Lung (tissue), 12 donors: ENCODE data around the gene GAB2. TPM values are rescaled to one million over a fixed set of nuclear protein-coding genes. Genes with fewer than 3 reads are reported as not detected.

Source experiments
- ATAC-seq: fragments of 200-7000 bp; cut with Tn5 transposase; one replicate; pipeline ENCODE4 v1.9.1; 2020; ENCODE audit warnings: moderate number of reproducible peaks; ENCODE audit not compliant: insufficient read depth, low FRiP score
- DNase-seq, 3 donors: peaks; one replicate each; pipeline ENCODE4 v3.0.0-alpha.2; 2013 to 2017
- H3K27ac ChIP-seq, 2 donors: one replicate each; pipeline ENCODE4 v1.5.1; 2013; ENCODE audit warnings: mild to moderate bottlenecking in 2 of 2, moderate library complexity in 2 of 2, control low read depth in 1 of 2, inconsistent platforms in 1 of 2, low read depth in 1 of 2, low read length in 1 of 2
- H3K27me3 ChIP-seq, 3 donors: one replicate each; pipeline ENCODE4 v1.5.1; 2013; ENCODE audit warnings: low read length in 2 of 3; ENCODE audit not compliant: control insufficient read depth in 3 of 3, insufficient read depth in 3 of 3
- H3K36me3 ChIP-seq, 4 donors: one replicate each; pipeline ENCODE4 v1.5.1; 2013; ENCODE audit warnings: low read length in 4 of 4, mild to moderate bottlenecking in 1 of 4, moderate library complexity in 1 of 4; ENCODE audit not compliant: control insufficient read depth in 4 of 4, insufficient read depth in 4 of 4
- H3K4me1 ChIP-seq, 5 donors: one replicate each; pipeline ENCODE4 v1.5.1; 2013; ENCODE audit warnings: low read length in 5 of 5, mild to moderate bottlenecking in 2 of 5, moderate library complexity in 1 of 5; ENCODE audit not compliant: control insufficient read depth in 5 of 5, insufficient read depth in 5 of 5
- H3K4me3 ChIP-seq: one replicate; pipeline ENCODE4 v1.5.1; 2013; ENCODE audit warnings: mild to moderate bottlenecking, control low read depth, moderate library complexity
- H3K9ac ChIP-seq, 2 donors: one replicate each; pipeline ENCODE4 v1.5.1; 2013; ENCODE audit warnings: low read length in 2 of 2, control low read depth in 1 of 2; ENCODE audit not compliant: insufficient read depth in 1 of 2
- H3K9me3 ChIP-seq, 4 donors: one replicate each; pipeline ENCODE4 v1.5.1; 2013; ENCODE audit warnings: low read length in 3 of 4, mild to moderate bottlenecking in 1 of 4, moderate library complexity in 1 of 4; ENCODE audit not compliant: control insufficient read depth in 4 of 4, insufficient read depth in 3 of 4
- CTCF ChIP-seq: IDR thresholded peaks from 2 replicates; pipeline ENCODE4 v1.5.1; 2012; ENCODE audit warnings: mild to moderate bottlenecking; ENCODE audit errors: control extremely low read depth, extremely low read depth
- WGBS, 2 donors: extraction: QIAGEN DNeasy Blood & Tissue Kit; methylation state at CpG; one replicate each; pipeline ENCODE4 v1.1.7; 2013; 5-methylcytosine and 5-hydroxymethylcytosine counted together
- polyA plus RNA-seq, 2 donors: library from polyadenylated mRNA; stranded (reverse); fragments of 200-250 nt; gene quantifications; one replicate each; pipeline ENCODE4 v1.2.1, GENCODE V29; 2013
- total RNA-seq, 2 donors: library from RNA; depleted of rRNA in 1 of 2; stranded (reverse); fragments of >200 nt in 1 of 2; gene quantifications; one replicate each; pipeline ENCODE4 v1.2.1, GENCODE V29; 2014 to 2021
- donor health status: control.
- donor health status: control.
- donor health status: Bipolar disorder and iron deficiency.
- donor health status: healthy.
- donor health status: DM: yes; HTN: yes; CAD: no.

Gene GAB2
- total and polyA plus RNA-seq, 4 donors: 17.8 to 47.9 (median 23.1) TPM

- no peak overlapping the region for H3K4me3 ChIP-seq
- no peak overlapping the region for H3K9ac ChIP-seq
- H3K27me3 ChIP-seq: no peaks in the 10 kb centered on the region
- H3K4me1 ChIP-seq: peaks cover 0 to 10% (median 3%) of the 10 kb centered on the region in 5 donors
- H3K9me3 ChIP-seq: no peaks in the 10 kb centered on the region
- ATAC-seq (no peak), DNase-seq (no peak)
- 92 to 95% methylated on average over 3 of the region's 3 CpGs for WGBS, 2 donors
- H3K36me3 ChIP-seq: no peaks in the 10 kb centered on the region
- no peak overlapping the region for H3K27ac ChIP-seq
- no peak for TF ChIP-seq CTCF
Observed at GRCh38 chr11:78400702-78401101, 16.9 kb downstream of the GAB2 start.

DNA sequence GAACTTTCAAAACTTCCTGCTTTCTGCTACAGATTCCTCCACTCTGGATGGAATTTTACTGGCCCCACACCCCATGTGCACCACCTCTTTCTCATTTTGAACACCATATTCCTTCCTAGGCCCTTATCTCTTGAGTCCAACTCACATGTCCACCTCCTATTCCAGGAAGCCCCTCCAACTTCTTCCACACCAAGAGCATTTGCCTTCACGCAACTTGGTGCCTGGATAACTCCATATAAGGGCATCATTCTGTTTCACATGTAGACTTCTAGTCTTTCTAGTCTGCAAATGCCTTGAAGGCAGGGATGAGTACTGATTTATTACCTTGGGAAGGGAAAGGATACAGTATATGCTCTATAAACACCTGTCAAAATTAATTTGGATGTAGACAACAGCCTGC lies 17.5 kb downstream of the GAB2 start:
- peaks cover 0 to 10% (median 3%) of the 10 kb centered on the region in 5 donors for H3K4me1 ChIP-seq
- no peak overlapping the region for H3K4me3 ChIP-seq
- no peak for ATAC-seq
- H3K27me3 ChIP-seq: no peaks in the 10 kb centered on the region
- TF ChIP-seq CTCF: no peak
- WGBS, 2 donors: 91% methylated on average over 1 of the region's 1 CpG
- no peak overlapping the region for H3K27ac ChIP-seq
- H3K9me3 ChIP-seq: no peaks in the 10 kb centered on the region
- H3K36me3 ChIP-seq: no peaks in the 10 kb centered on the region
- H3K9ac ChIP-seq: no peak overlapping the region
- no peak for DNase-seq

GRCh38 chr11:78399136-78399535 lies 18.5 kb downstream of the GAB2 start:
- ATAC-seq: no peak
- Histone ChIP-seq H3K4me1 (peaks cover 0 to 10% (median 3%) of the 10 kb centered on the region in 5 donors), H3K27me3 (no peaks in the 10 kb centered on the region), H3K27ac (no peak overlapping the region), H3K9me3 (no peaks in the 10 kb centered on the region), H3K36me3 (no peaks in the 10 kb centered on the region), H3K4me3 (no peak overlapping the region), H3K9ac (no peak overlapping the region)
- no peak for DNase-seq
- 90 to 91% methylated on average over 4 of the region's 4 CpGs for WGBS, 2 donors
- TF ChIP-seq CTCF: no peak

- H3K9ac ChIP-seq: no peak overlapping the region
- H3K36me3 ChIP-seq: no peaks in the 10 kb centered on the region
- H3K27ac ChIP-seq: no peak overlapping the region
- H3K4me3 ChIP-seq: no peak overlapping the region
- peaks cover 0 to 9% (median 0%) of the 10 kb centered on the region in 5 donors for H3K4me1 ChIP-seq
- ATAC-seq (no peak), DNase-seq (no peak)
- no peak for TF ChIP-seq CTCF
- H3K27me3 ChIP-seq: no peaks in the 10 kb centered on the region
- no peaks in the 10 kb centered on the region for H3K9me3 ChIP-seq
- WGBS, 2 donors: 86 to 95% methylated on average over 1 of the region's 1 CpG
Observed at GRCh38 chr11:78398715-78399114, 18.9 kb downstream of the GAB2 start.
